Measurements from ENCODE around the gene AS3MT. TPM values are rescaled to one million over a fixed set of nuclear protein-coding genes. Genes with fewer than 3 reads are reported as not detected.
"Not testable (repeated sequence)": the region's sequence is repeated elsewhere in the genome, so short reads cannot be mapped to it uniquely, and the experiment has no call there.

Gene AS3MT
- total RNA-seq, 1 donor from 2014 or later, result 22.4 TPM

- DNase-seq (no peak), ATAC-seq (no peak)
- intact Hi-C loops (cut with micrococcal nuclease), result no loop called here
These were observed 19.2 kb upstream of the AS3MT start for GRCh38 chr10:102850025-102850518.

GRCh38 chr10:102853237-102853636 lies 16.0 kb upstream of the AS3MT start:
- DNase-seq; ATAC-seq; intact Hi-C loops (cut with micrococcal nuclease): not testable (repeated sequence)

GRCh38 chr10:102855731-102856436 lies 13.4 kb upstream of the AS3MT start:
- ATAC-seq; intact Hi-C loops (cut with micrococcal nuclease); DNase-seq: not testable (repeated sequence)

GRCh38 chr10:102856758-102857424 lies 12.4 kb upstream of the AS3MT start:
- intact Hi-C loops (cut with micrococcal nuclease), result no loop called here
- ATAC-seq, result no peak
- DNase-seq, result no peak

- intact Hi-C loops (cut with micrococcal nuclease), result no loop called here
- DNase-seq (no peak), ATAC-seq (peak; percentile 62)
These were observed 9.4 kb upstream of the AS3MT start for GRCh38 chr10:102859911-102860310.

- intact Hi-C loops (cut with micrococcal nuclease), result no loop called here
These were observed 5.6 kb upstream of the AS3MT start for GRCh38 chr10:102863660-102864059.

GRCh38 chr10:102865620-102866019 lies 3.6 kb upstream of the AS3MT start:
- intact Hi-C loops (cut with micrococcal nuclease), result no loop called here
- ATAC-seq, result no peak
- DNase-seq, result no peak

More at GRCh38 chr10:102863660-102864059, 5.6 kb upstream of the AS3MT start:
- no peak for DNase-seq
- no peak for ATAC-seq

GRCh38 chr10:102868911-102869257 lies 386 bp upstream of the AS3MT start:
- DNase-seq, result no peak
- ATAC-seq, result no peak

GRCh38 chr10:102870221-102870620 lies 951 bp downstream of the AS3MT start:
- peak; percentile 14 for ATAC-seq
- DNase-seq, result no peak
- intact Hi-C loops (cut with micrococcal nuclease), result no loop called here

More at GRCh38 chr10:102868911-102869257, 386 bp upstream of the AS3MT start:
- intact Hi-C loops (cut with micrococcal nuclease), result no loop called here

GRCh38 chr10:102872163-102872562 lies 2.9 kb downstream of the AS3MT start:
- DNase-seq, result no peak
- no peak for ATAC-seq
- intact Hi-C loops (cut with micrococcal nuclease), result no loop called here

- no peak for ATAC-seq
- DNase-seq, result no peak
- intact Hi-C loops (cut with micrococcal nuclease), result no loop called here
These were observed 7.5 kb downstream of the AS3MT start for GRCh38 chr10:102876747-102877153.

- ATAC-seq, result peak; percentile 50
- intact Hi-C loops (cut with micrococcal nuclease), result no loop called here
- DNase-seq, result no peak
These were observed 9.4 kb downstream of the AS3MT start for GRCh38 chr10:102878629-102879028.

GRCh38 chr10:102880256-102880655 lies 11.0 kb downstream of the AS3MT start:
- ATAC-seq (no peak), DNase-seq (no peak)
- intact Hi-C loops (cut with micrococcal nuclease), result no loop called here

GRCh38 chr10:102888048-102888447 lies 18.8 kb downstream of the AS3MT start:
- intact Hi-C loops (cut with micrococcal nuclease), result no loop called here
- ATAC-seq (no peak), DNase-seq (no peak)

- no peak for DNase-seq
- intact Hi-C loops (cut with micrococcal nuclease), result no loop called here
- ATAC-seq, result no peak
These were observed 25.4 kb downstream of the AS3MT start for GRCh38 chr10:102894466-102895213.

- intact Hi-C loops (cut with micrococcal nuclease), result loop anchor here (5.0 kb wide), 2 partner anchors 58 to 173 kb away; no protein-coding TSS in a partner anchor
- ATAC-seq (no peak), DNase-seq (no peak)
These were observed 30.7 kb downstream of the AS3MT start for GRCh38 chr10:102900006-102900405.

- ATAC-seq (peak; percentile 33), DNase-seq (peak; percentile 31)
- intact Hi-C loops (cut with micrococcal nuclease), result loop anchor here (5.0 kb wide), 2 partner anchors 62 to 177 kb away; no protein-coding TSS in a partner anchor
These were observed 35.1 kb downstream of the AS3MT start for GRCh38 chr10:102904346-102904745.

- intact Hi-C loops (cut with micrococcal nuclease), result no loop called here
- DNase-seq, result no peak
- ATAC-seq, result peak; percentile 74
These were observed 37.2 kb downstream of the AS3MT start for GRCh38 chr10:102906507-102906906.

GRCh38 chr10:102914781-102915180 lies 45.5 kb downstream of the AS3MT start:
- ATAC-seq (no peak), DNase-seq (no peak)
- intact Hi-C loops (cut with micrococcal nuclease), result loop anchor here (5.0 to 10.0 kb wide), 2 partner anchors 150 to 328 kb away; no protein-coding TSS in a partner anchor

- intact Hi-C loops (cut with micrococcal nuclease), result loop anchor here (5.0 to 10.0 kb wide), 2 partner anchors 149 to 326 kb away; no protein-coding TSS in a partner anchor
- no peak for DNase-seq
- no peak for ATAC-seq
These were observed 46.9 kb downstream of the AS3MT start for GRCh38 chr10:102916173-102916572.
